Effector memory CD8-positive, alpha-beta T cell (primary cell): Measurements from ENCODE around the gene KCNQ2.

ENCODE experiments used
- ATAC-seq: fragments of 150-1000 bp; cut with Tn5 transposase; replicated peaks from 2 replicates; pipeline ENCODE4 v1.10.0; 2021; ENCODE audit warnings: mild to moderate bottlenecking, moderate library complexity
- DNase-seq, 3 experiments: peaks; one replicate each; pipeline ENCODE4 v3.0.0; 2021
- H3K27ac Mint-ChIP-seq, 2 donors: one replicate each; pipeline ENCODE4 v1.8.0; 2022; ENCODE audit warnings: mild to moderate bottlenecking in 2 of 2, mixed read lengths in 2 of 2, moderate library complexity in 2 of 2
- H3K27me3 Mint-ChIP-seq, 2 donors: one replicate each; pipeline ENCODE4 v1.8.0; 2022; ENCODE audit warnings: mixed read lengths in 2 of 2
- H3K36me3 Mint-ChIP-seq: one replicate; pipeline ENCODE4 v1.8.0; 2022; ENCODE audit warnings: mild to moderate bottlenecking, moderate library complexity, mixed read lengths; ENCODE audit not compliant: insufficient read depth
- H3K4me1 Mint-ChIP-seq, 2 donors: one replicate each; pipeline ENCODE4 v1.8.0; 2022; ENCODE audit warnings: low read depth in 2 of 2, mixed read lengths in 2 of 2
- H3K4me3 Mint-ChIP-seq, 2 donors: one replicate each; pipeline ENCODE4 v1.8.0; 2022; ENCODE audit warnings: mild to moderate bottlenecking in 2 of 2, mixed read lengths in 2 of 2, moderate library complexity in 2 of 2
- H3K9me3 Mint-ChIP-seq, 2 donors: one replicate each; pipeline ENCODE4 v1.8.0; 2022; ENCODE audit warnings: mixed read lengths in 2 of 2

The KCNQ2 gene

DNA sequence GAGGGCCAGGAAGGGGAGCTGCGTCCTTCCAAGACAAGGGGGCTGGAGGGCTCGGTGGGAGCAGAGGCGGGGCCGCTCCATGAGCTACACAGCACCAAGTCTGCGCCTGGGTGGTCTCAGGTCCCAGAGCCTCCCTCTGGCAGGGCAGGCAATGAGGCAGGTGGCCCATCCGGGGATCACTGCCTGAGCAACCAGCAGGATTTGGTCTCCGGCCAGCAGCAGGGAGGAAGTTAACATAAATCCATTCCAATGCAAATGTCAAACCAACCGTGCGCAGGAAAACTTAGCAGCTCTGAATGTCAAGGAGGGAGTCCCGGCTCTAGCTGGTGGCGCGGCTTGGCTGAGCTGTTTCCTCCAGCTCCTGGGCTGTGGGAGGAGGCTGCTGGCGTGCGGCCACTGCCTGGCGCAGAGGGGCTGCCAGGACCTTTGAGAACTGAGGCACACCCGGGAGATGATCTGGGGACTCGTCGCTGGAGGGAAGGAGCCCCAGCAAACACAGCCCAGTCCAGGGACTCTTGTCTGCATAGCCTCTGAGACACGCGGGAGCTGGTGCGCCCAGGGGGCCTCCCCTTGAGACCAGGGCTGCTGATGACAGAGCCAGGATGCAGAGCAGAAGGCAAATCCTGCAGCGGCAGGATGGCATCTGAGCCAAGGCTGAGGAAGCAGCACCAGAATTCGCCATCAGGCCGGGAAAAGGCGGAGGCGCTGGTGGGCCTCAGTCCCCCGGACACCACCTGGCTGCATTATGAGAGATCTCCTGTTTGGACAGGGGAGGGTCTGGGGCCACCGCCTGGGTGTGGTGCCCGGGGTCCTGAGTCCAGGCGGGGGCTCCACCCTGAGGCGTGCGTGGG, 78.2 kb downstream of the KCNQ2 start:
- no peak overlapping the region for H3K4me3 Mint-ChIP-seq
- DNase-seq (no peak), ATAC-seq (no peak)
- no peak overlapping the region for H3K27ac Mint-ChIP-seq
- H3K27me3 Mint-ChIP-seq: peaks cover 30 to 59% of the 10 kb centered on the region in 2 donors
- no peaks in the 10 kb centered on the region for H3K36me3 Mint-ChIP-seq
- H3K4me1 Mint-ChIP-seq: no peaks in the 10 kb centered on the region
- no peaks in the 10 kb centered on the region for H3K9me3 Mint-ChIP-seq

DNA sequence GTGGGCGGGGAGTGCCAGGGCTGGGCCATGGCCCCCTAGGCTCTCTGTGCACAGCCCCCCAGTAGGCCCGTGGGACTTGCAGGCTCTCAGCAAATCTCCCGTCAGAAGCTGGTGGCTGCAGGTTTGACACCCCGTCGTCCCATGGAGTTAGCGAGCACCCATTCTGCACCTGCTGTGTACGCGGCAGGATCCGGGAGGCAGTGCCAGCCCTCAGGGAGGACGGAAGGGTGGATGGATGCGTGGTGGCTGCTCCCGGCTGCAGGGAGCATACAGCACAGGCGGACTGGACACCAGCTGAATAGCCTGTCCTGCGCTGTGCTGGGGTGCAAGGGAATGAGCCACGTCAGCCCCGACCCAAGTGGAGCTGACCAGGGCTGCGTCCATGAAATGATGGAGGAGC, 78.9 kb downstream of the KCNQ2 start:
- Mint-ChIP-seq H3K27ac (no peak overlapping the region), H3K9me3 (no peaks in the 10 kb centered on the region), H3K4me3 (no peak overlapping the region), H3K36me3 (no peaks in the 10 kb centered on the region), H3K4me1 (no peaks in the 10 kb centered on the region), H3K27me3 (peaks cover 30 to 59% of the 10 kb centered on the region in 2 donors)
- DNase-seq (no peak), ATAC-seq (no peak)

DNA sequence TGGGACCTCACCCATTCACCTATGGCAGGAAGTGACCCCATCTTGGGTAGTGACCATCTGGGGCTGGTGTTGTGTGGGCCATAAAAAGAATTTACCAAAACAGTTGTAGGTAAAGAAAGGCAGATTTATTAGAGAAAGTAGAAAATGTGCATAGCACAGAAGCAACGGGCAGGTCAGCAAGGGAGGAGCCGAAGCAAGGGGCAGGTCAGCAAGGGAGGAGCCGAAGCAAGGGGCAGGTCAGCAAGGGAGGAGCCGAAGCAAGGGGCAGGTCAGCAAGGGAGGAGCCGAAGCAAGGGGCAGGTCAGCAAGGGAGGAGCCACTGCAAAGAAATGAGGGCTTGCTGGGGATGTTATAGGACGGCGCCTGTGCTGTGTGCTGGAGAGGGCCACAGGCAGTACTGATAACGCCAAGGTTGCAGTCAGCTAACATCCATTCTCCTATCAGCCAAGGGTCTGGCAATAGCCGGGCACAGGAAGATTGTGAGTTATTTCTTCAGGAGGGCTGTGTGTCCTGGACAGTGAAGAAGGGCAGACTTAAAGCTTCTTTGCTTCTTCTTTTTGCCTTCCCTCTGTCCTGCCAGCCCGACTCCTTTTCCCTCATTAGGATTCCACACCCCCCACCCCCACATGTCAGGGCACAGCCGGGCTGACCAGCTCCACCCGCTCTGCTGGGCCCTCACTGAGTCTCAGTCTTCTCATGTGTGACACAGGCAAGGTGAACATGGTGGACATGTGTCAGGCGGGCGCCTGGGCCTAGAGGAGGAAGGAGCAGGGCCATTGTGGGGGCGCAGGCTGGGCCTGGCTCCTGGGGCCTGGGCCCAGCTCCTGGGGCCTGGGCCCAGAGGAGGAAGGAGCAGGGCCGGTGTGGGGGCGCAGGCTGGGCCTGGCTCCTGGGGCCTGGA, 79.7 kb downstream of the KCNQ2 start:
- Mint-ChIP-seq H3K4me3 (no peak overlapping the region), H3K9me3 (no peaks in the 10 kb centered on the region), H3K36me3 (no peaks in the 10 kb centered on the region), H3K27ac (no peak overlapping the region), H3K4me1 (no peaks in the 10 kb centered on the region), H3K27me3 (peaks cover 36 to 68% of the 10 kb centered on the region in 2 donors)
- ATAC-seq (no peak), DNase-seq (no peak)

DNA sequence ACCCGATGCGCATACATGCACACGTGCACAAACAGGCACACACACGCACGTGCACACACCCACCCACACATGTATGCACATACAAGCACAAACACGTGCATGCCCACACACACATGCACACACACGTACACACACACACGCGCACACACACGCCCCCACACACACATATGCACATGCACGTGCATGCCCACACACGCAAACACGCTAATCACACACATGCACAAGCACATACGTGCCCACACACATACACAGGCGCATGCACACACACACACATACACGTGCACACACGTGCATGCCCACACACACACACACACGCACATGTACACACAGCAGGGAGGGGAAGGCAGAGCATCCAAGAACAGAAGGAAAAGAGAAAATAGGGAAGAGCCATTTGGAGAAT, 84.5 kb downstream of the KCNQ2 start:
- peak overlapping the region in 1 of 2 donors; percentile 10 for H3K27ac Mint-ChIP-seq
- peaks cover 17 to 39% of the 10 kb centered on the region in 2 donors for H3K27me3 Mint-ChIP-seq
- DNase-seq (no peak), ATAC-seq (no peak)
- H3K4me3 Mint-ChIP-seq: no peak overlapping the region
- no peaks in the 10 kb centered on the region for H3K36me3 Mint-ChIP-seq
- no peaks in the 10 kb centered on the region for H3K4me1 Mint-ChIP-seq
- H3K9me3 Mint-ChIP-seq: peaks cover 8 to 24% of the 10 kb centered on the region in 2 donors

DNA sequence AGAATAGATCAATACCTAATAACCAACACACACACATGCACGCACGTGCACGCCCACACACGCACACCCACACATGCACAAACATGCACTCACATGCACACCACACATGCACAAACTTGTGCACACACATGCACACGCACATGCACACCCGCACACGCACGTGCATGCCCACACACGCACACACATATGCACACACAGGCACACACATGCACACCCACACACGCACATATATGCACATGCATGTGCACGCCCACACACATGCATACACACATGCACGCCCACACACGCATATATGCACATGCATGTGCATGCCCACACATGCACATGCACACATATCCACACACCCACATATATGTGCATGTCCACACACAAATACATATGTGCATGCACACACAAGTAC, 85.1 kb downstream of the KCNQ2 start:
- Mint-ChIP-seq H3K27ac (no peak overlapping the region), H3K36me3 (no peaks in the 10 kb centered on the region), H3K4me1 (no peaks in the 10 kb centered on the region), H3K27me3 (peaks cover 15 to 39% of the 10 kb centered on the region in 2 donors), H3K9me3 (peaks cover 8 to 24% of the 10 kb centered on the region in 2 donors), H3K4me3 (no peak overlapping the region)
- no peak for DNase-seq
- no peak for ATAC-seq

DNA sequence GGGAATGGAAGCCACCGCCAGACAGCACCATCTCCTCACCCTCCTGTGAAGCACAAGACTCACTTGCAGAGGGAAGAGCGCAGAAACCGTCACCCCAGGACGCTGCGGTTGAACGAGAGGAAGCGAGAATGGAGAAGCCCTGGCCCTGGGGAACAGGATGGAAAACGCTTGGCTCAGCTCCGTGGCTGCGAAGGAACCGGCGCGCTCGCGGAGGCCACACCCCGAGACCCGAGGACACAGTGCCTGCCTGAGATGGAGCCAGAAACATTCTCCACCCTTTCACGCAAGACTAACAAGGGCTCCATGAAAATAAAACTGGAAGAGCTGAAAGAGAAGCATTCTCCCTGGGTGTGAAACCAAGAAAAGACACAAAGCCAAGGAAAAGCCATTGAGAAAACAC, 86.0 kb downstream of the KCNQ2 start:
- H3K4me1 Mint-ChIP-seq: no peaks in the 10 kb centered on the region
- peak overlapping the region in 1 of 2 donors; percentile 25 for H3K27ac Mint-ChIP-seq
- ATAC-seq: no peak
- H3K36me3 Mint-ChIP-seq: no peaks in the 10 kb centered on the region
- DNase-seq: no peak
- H3K4me3 Mint-ChIP-seq: no peak overlapping the region
- peaks cover 8 to 24% of the 10 kb centered on the region in 2 donors for H3K9me3 Mint-ChIP-seq
- peaks cover 11 to 39% of the 10 kb centered on the region in 2 donors for H3K27me3 Mint-ChIP-seq

DNA sequence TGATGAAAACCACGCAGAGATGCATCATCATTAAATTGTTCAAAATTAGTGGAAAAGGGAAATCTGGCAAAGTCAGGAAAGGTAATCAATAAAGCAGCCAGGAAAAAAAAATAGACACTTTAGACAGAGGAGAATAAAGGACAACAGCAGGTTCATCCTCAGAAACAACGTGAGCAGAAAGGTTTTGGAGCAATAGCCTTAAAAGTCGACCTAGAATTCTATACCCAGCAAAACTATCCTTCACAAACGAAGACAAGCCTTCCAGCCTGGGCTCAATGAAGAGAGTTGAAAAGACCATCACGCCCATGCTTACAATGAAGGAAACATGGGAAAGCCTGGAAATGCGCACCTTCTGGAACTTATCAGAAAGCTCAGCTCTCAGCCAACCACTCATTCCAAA, 86.6 kb downstream of the KCNQ2 start:
- Mint-ChIP-seq H3K4me3 (no peak overlapping the region), H3K4me1 (no peaks in the 10 kb centered on the region), H3K9me3 (peaks cover 8 to 24% of the 10 kb centered on the region in 2 donors), H3K36me3 (no peaks in the 10 kb centered on the region), H3K27ac (peak overlapping the region in 1 of 2 donors; percentile 25), H3K27me3 (peaks cover 10 to 32% of the 10 kb centered on the region in 2 donors)
- ATAC-seq (no peak), DNase-seq (no peak)

DNA sequence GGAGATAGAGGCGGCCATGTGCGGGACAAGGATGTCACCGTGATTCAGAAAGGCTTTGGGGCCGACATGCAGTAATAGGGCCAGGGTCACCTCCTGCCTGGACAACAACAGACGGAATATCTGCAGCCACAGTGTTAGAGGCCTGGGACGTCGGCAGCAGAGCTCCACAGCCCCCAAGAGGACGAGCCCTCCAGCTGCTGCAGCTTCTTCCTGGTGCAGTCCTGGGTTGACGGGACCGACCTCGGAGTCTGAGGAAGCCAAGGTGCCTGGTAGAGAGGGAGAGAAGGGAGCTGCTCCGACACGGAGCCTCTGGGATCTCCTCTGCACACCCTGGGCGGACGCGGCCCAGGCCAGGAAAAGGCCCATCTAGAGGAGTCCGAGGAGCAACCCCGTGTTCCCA, 88.1 kb downstream of the KCNQ2 start:
- no peak for ATAC-seq

DNA sequence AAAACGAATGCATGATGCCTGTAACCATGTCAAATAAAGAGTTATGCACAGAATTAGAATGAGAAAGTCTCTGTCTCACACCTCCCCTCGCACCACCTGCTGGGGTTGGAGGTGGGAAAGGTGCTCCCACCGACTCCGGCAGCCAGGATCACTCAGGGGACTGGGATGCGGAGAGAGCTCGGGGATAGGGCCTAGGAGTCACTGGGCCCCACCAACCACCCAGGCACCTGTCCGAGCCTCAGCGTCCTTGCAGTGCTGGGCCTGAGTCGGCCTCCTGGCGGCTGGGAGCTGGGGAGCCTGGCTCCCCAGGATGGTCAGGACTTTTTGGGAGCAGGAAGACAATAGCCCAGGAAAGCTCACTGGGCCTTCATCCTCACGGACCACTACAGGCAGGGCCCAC, 88.9 kb downstream of the KCNQ2 start:
- no peak overlapping the region for H3K27ac Mint-ChIP-seq
- H3K9me3 Mint-ChIP-seq: peaks cover 8 to 24% of the 10 kb centered on the region in 2 donors
- no peaks in the 10 kb centered on the region for H3K36me3 Mint-ChIP-seq
- no peak overlapping the region for H3K4me3 Mint-ChIP-seq
- H3K27me3 Mint-ChIP-seq: peaks cover 13 to 47% of the 10 kb centered on the region in 2 donors
- no peaks in the 10 kb centered on the region for H3K4me1 Mint-ChIP-seq
- DNase-seq (no peak), ATAC-seq (no peak)

More for the DNA sequence above, 88.1 kb downstream of the KCNQ2 start:
- Mint-ChIP-seq H3K27me3 (peaks cover 6 to 40% of the 10 kb centered on the region in 2 donors), H3K4me3 (no peak overlapping the region), H3K36me3 (no peaks in the 10 kb centered on the region), H3K4me1 (no peaks in the 10 kb centered on the region), H3K27ac (no peak overlapping the region), H3K9me3 (peaks cover 8 to 24% of the 10 kb centered on the region in 2 donors)
- no peak for DNase-seq

DNA sequence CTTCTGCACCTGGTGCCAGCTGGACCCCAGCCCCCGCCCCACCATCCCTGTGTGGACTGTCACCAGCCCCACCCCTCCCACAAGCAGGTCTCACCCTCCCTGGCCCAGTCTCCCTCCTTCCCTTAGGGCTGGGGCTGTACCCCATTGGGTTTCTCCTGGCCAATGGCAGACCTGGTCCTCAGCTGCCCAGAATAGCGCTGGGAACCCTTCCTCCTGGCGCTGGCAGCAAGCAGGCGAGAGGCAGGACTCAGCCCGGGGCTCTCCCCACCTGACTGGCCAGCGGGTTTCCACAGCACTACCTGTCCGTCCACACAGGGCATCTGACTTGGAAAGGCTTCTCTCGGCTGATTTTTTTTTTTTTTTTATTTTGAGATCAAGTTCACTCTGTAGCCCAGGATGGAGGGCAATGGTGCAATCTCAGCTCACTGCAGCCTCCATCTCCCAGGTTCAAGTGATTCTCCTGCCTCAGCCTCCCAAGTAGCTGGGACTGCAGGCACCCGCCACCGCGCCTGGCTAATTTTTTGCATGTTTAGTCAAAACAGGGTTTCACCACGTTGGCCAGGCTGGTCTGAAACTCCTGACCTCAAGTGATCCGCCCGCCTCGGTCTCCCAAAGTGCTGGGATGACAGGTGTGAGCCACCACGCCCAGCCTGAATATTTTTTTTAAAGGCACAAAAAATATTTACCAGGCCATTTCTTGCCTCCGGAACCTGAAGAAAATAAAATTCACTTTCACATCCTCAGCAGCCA, 89.7 kb downstream of the KCNQ2 start:
- Mint-ChIP-seq H3K36me3 (no peaks in the 10 kb centered on the region), H3K27ac (no peak overlapping the region), H3K27me3 (peaks cover 10 to 45% of the 10 kb centered on the region in 2 donors), H3K4me1 (no peaks in the 10 kb centered on the region), H3K9me3 (peaks cover 8 to 24% of the 10 kb centered on the region in 2 donors), H3K4me3 (no peak overlapping the region)
- no peak for DNase-seq
- ATAC-seq: no peak

DNA sequence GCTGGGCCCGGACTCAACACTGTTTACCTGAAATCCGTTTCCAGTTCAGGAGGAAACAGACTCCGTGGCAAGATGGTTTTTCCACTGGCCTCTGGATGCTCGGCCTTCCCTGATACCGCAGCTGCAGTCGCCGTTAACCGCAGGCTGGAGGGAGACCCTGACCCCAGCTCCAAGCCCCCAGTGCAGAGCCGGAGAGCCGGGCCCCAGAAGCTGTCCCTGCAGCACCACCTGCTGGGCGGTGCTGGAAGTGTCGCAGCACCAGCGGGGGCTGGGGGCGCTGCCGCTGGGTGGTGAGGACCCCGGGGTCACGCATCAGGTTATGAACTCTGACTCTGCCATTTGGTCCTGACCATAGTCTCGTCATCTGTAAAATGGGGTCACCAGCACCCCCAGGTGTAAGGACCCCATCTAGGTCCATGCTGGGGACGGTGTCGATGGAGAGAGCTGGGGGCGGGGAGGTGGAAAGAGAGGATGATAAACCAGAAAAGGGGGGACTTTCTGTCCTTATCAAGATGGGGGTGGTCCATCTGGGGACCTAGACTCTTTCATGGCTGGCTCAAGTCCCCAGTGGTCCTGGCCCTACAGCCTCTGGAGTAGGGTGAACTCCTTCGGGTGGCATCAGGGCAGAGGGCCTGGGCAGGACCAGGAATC, 90.5 kb downstream of the KCNQ2 start:
- Mint-ChIP-seq H3K4me3 (no peak overlapping the region), H3K36me3 (no peaks in the 10 kb centered on the region), H3K9me3 (peaks cover 8 to 20% of the 10 kb centered on the region in 2 donors), H3K4me1 (no peaks in the 10 kb centered on the region), H3K27ac (no peak overlapping the region), H3K27me3 (peaks cover 16 to 51% of the 10 kb centered on the region in 2 donors)
- DNase-seq (peak; percentile 11 to 27 (median 23)), ATAC-seq (no peak)

DNA sequence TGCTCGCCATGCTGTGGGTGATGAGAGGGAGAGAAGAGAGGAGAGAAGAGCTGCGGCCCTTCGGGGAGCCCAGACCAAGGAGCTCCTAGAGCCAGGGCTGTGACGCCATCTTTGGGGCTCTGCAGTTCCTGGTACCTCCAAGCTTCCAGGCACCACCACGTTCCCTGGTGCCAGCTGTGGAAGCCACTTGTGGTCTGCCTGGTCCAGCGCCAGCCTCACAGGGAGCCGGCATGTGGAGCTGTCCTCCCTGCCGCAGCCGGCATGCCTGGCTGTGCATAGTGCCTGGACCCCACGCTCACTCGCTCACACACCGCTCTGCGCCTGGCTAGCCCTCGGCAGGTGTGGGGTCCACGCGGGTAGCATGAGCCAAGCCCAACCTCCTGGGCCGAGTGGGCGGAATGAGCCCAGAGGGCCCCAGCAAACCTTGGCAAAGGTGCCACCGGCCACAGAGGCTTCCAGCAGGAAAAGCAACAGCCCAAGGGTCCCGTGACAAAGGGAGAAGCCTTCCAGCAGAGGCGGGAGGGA, 92.0 kb downstream of the KCNQ2 start:
- H3K27ac Mint-ChIP-seq: no peak overlapping the region
- DNase-seq: no peak

More for the DNA sequence above, 92.0 kb downstream of the KCNQ2 start:
- Mint-ChIP-seq H3K27me3 (peaks cover 22 to 61% of the 10 kb centered on the region in 2 donors), H3K4me1 (no peaks in the 10 kb centered on the region), H3K36me3 (no peaks in the 10 kb centered on the region), H3K4me3 (no peak overlapping the region), H3K9me3 (peaks cover 0 to 5% of the 10 kb centered on the region in 2 donors)
- ATAC-seq: no peak
